GM21723 (cell line): ENCODE results near the gene ZFAND5.
A peak's percentile ranks its signal among the peaks of the same experiment; 100 is the strongest.

ENCODE experiments used
- ATAC-seq: cut with Tn5 transposase; IDR thresholded peaks from one replicate; pipeline ENCODE4 v1.9.1; 2021; ENCODE audit warnings: mild to moderate bottlenecking, moderate library complexity; ENCODE audit not compliant: unreplicated experiment

ZFAND5 gene

DNA sequence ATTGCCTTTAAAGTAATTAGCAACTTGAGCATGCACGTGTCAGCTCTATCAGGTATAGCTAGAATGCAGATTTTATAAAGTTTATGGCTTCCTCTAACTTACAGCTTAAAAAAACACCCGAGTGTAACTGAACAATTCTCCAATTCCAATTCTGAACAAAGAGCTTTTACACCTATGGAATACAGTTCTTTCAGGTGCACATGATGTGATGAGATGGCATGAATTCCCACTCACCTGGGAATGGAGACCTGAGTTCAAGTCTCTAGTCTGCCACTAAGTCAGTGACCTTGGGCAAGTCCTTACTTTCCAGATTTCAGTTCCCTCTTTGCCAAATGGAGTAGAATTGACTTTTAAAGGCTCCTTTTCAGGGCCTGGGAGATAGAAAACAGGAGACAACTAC lies 1.8 kb downstream of the ZFAND5 start:
- ATAC-seq, result no peak

DNA sequence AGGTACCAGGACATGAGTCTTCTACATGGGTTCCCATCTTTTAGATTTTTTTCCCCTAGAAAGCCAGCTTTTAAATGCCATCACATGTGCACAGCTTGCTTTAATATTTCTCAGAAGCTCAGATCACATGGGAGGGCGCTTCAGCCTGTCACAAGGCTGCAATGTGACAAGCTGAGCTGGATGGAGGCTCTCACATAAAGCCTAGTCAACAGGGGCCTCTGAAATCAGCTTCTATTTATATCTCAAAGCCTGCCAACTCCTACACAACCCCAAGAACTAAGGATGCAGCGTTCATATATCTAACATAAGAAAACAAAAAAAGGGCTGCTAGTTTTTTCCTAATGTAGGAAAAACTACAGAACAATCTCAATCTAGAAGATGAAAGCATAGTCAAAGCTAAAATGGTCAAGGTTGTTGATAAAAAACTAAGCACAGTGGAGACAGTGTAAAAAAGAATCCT lies 2.3 kb downstream of the ZFAND5 start:
- peak; percentile 40 for ATAC-seq

GRCh38 chr9:72362118-72362531 lies 2.9 kb downstream of the ZFAND5 start:
- no peak for ATAC-seq

- ATAC-seq, result no peak
Observed at GRCh38 chr9:72361217-72361616, 3.8 kb downstream of the ZFAND5 start.

DNA sequence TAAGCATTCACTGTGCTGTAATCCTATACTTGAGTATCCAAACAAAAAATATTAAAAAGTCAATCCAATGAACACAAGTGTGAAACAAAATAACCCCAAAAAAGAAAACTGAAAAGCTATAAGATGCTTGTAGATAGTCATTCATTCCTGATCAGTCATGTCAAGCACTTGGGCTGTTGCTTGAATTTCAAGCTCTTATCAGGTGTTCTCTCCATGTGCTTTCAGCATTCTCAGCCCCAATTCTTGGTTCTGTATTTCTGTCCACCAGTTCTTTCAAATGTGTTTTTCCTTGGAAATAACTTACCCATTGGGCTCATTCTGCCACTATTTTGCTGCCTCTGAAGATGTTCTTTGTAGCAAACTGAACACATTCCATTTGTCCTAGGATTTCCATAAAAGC lies 4.7 kb downstream of the ZFAND5 start:
- no peak for ATAC-seq

DNA sequence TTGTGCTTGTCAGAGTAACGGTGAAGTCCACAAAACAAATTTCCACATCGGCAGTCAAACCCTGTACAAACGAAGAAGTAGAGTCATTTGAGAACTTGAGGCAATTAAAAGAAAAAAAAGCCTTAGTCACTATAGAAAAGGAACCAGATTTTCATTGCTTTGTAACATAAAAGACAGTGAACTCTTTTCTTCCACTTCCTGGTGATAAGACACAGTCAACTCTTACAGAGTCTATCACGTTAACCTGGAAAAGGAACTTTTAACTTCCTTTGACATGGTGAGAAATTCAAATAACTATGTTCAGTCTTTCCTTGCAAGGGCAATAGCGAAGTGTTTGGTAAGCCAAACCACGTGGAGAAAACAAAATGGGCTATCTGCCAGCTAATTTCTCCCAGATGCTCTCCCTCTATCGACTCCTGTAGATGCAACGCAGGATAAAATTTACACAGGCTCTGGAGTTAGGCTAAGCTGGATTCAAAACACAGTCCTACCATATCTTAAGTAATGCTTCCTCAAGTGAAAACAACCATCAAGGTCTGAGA lies 8.9 kb downstream of the ZFAND5 start:
- ATAC-seq, result no peak

- no peak for ATAC-seq
Observed at GRCh38 chr9:72355153-72355552, 9.9 kb downstream of the ZFAND5 start.

- ATAC-seq, result no peak
Observed at GRCh38 chr9:72354704-72355103, 10.3 kb downstream of the ZFAND5 start.

DNA sequence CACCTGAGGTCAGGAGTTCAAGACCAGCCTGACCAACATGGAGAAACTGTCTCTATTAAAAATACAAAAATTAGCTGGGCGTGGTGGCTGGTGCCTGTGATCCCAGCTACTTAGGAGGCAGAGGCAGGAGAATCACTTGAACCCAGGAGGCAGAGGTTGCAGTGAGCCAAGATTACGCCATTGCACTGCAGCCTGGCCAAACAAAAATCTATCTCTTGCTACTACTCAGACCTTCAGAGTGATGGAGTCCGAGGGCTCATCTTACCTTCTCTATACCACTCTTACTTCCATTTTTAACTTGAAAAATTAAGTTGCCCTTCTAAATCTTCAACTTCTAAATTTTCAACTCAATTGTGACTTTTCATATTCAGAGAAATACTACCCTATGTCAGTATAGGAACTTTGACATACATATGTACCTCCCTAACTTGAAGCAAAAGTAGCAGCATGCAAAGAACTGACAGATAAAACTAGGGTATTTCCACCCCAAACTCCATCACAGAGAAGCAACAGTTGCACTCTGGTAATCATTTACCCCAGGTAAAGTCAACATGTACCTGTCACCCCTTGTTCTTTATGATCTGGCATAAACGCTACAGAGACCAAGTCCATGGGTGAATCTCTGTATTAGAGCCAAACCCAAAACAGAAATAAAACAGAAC lies 11.4 kb downstream of the ZFAND5 start:
- ATAC-seq, result no peak

DNA sequence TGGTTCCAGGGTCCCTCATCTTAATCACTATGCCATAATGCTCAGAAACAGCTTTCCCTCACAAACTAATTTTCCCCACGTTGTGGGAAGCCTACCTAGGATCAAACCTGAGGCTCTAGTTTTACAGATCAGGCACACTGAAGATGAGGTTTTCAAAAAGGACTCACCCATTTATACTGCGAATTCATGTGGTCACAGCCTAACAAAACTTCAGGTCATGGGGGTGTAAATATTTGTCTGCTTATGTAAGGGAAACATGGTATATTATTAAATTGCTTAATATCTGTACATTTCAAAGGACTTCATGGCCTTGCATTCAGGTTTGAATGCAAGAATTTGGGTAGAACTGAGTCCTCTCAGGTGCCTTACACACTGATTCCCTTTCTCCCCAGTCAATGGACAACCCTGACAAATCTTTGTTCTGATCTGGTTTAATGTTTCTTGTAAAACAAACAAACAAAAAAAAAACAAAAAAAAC lies 12.1 kb downstream of the ZFAND5 start:
- no peak for ATAC-seq

DNA sequence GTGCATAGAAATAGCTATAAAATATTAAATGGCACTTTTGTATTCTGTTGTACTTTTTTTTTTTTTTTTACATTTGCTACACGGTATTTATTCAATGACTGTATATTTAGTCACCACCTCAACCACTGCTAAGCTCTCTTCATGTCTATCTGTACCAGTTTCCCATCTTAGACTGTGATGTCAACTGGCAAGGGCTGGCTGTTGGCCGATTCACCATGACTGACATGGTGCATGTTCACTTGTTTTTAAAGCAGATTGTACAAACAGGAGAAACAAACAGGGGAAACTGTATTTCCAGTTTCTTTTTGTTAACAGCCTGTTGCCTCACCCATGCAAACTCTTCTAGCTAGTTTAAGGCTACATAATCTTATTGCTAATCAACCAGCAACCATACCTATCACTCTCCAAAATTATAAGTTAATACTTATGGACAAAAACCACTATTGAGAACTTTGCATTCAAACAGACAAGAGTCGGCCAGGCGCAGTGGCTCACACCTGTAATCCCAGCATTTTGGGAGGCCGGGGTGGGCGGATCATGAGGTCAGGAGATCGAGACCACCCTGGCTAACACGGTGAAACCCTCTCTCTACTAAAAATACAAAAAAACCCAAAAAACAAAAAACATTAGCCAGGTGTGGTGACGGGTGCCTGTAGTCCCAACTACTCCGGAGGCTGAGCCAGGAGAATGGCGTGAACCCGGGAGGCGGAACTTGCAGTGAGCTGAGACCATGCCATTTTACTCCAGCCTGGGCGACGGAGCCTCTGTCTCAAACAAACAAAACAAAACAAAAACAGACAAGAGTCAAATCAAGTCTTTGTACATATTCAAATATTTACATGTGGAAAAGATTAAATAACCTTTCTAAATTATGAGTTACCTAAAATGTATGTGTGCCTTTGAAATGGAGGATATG lies 13.2 kb downstream of the ZFAND5 start:
- no peak for ATAC-seq

DNA sequence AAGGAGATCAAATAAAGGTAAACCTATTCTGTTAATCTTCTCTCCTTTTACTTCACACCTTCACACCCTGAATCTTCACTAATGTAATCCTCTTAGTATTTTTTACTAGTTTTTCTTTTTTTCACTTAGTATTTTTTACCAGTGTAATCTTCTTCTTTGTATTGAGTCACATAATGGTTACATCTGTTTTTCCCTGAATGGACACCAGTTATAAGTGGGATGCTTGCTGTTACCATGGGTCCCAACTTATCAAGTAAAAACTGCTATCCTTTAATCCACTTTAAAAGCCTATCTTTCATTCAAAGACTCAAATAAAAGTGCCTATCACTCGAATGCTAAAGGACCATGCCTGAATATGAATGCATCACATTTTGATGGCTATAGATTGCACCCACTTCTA lies 15.1 kb downstream of the ZFAND5 start:
- ATAC-seq, result no peak

DNA sequence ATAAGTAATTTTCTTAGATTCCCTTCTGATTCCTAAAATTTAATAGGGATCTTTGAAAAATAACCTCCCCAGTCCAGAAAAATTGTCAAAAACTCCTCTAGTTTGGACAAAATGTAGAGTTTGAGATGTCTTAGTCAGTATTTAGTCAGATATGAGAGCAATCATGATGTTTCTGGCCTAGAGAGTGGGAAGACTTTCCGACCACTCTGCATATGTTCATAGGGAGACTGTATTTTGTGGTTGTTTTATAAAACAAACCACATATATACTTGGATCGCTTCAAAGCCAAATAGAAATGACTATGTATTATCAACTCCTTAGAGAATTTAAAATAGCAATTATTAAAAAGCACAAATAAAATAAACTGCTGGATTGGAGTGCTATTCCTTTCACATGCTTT lies 15.8 kb downstream of the ZFAND5 start:
- no peak for ATAC-seq

GRCh38 chr9:72346333-72346732 lies 18.7 kb downstream of the ZFAND5 start:
- no peak for ATAC-seq

DNA sequence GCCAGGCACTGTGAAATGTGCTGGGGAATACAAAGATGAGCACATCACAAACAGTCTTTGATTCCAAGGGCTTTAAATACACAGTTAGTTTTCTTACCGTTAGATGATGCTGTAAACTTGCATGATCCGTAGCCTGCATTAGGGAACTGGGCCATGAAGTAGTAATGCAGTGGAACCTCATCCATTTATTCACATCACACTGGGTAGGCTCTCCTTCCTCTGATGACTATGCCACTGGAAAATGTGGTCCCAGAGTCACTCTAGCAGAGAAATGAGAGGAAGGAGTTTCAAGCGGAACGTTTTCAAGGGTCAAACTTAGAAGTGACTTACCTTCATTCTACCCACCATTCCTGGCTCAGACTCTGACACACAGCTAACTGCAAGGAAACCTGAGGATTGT lies 26.4 kb downstream of the ZFAND5 start:
- ATAC-seq, result no peak

GRCh38 chr9:72337286-72337685 lies 27.7 kb downstream of the ZFAND5 start:
- no peak for ATAC-seq

- ATAC-seq, result no peak
Observed at GRCh38 chr9:72334658-72335337, 30.2 kb downstream of the ZFAND5 start.

DNA sequence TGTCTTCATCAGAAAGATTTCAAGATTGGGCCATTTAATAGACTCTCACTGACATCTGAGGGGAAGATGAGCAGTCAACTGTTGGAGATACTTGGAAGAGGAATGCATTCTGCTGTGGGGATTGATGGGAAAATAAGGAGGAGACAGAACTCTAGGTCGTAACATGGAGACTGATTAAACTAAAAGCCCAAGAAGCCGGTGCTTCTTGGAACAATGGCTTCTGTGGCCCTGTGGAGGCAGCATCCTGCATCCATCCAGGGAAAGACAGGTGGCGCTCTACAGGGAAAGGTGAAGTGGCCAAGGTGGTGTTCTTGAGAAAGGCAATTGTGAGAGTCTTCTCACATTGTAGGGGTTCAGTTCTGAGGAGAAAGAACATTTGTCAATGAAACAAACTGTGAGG lies 31.3 kb downstream of the ZFAND5 start:
- no peak for ATAC-seq

- ATAC-seq, result no peak
Observed at GRCh38 chr9:72333197-72333596, 31.8 kb downstream of the ZFAND5 start.

GRCh38 chr9:72332351-72332750 lies 32.7 kb downstream of the ZFAND5 start:
- no peak for ATAC-seq

DNA sequence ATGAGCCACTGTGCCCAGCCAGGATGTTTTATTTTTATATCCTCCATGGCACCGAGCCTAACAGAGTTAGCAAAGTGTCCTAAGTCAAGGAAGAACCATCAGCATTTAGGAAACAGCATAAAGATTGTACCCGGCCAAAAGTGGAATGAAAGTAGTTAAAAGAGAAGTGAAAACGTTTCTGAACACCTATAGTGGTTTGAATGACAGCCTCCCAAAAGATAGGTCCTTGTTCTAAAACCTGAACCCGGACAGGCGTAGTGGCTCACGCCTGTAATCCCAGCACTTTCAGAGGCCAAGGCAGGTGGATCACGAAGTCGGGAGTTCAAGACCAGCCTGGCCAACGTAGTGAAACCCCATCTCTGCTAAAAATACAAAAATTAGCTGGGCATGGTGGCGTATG lies 37.4 kb downstream of the ZFAND5 start:
- ATAC-seq, result peak; percentile 57
